Left ventricle myocardium superior (tissue), 1 donor: Measurements from ENCODE around the gene NCAPD2. TPM values are rescaled to one million over a fixed set of nuclear protein-coding genes. Genes with fewer than 3 reads are reported as not detected.
"Not testable (repeated sequence)": the region's sequence is repeated elsewhere in the genome, so short reads cannot be mapped to it uniquely, and the experiment has no call there.

Source experiments
- ATAC-seq: fragments of 200-7000 bp; cut with Tn5 transposase; one replicate; pipeline ENCODE4 v1.9.1; 2020; ENCODE audit warnings: mild to moderate bottlenecking, moderate library complexity
- DNase-seq: peaks from one replicate; pipeline ENCODE4 v3.0.0-alpha.2; 2020
- intact Hi-C: fragments of 100-400 bp; cut with micrococcal nuclease; formaldehyde crosslinking; loops from one replicate; pipeline ENCODE4 v1.11.0; 2022
- total RNA-seq: library from RNA; stranded (reverse); fragmentation: NEBNext Ultra II Directional; extraction: Animal tissue kit (Norgen Biotek cat#: 25700); gene quantifications from one replicate; pipeline ENCODE4 v1.2.1, GENCODE V29; 2021
- donor health status: DM: no; HTN: yes; CAD: no; lungs with severe emphysema.

NCAPD2 gene
- total RNA-seq, 1 donor from 2014 or later, result 13.1 TPM

DNA sequence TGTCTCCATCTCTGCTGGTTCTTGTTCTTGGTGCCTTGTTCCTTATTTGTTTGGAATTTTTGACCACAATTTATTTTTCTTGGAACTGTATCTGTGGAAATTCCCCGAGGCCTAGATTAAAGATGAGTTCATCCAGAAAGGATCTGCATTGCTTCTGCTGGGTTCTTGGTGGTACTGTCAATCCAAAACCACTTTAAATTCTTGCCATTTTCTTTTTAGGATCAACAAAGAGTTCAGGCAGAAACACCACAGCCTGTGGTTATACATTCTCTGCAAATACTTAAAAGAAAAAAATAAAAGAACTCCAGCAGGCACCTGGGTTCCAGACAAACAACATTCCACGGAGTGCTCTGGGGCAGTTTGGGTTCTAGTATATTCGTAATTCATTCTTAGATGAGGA is 17.4 kb upstream of the NCAPD2 start:
- intact Hi-C loops, result no loop called here
- ATAC-seq, result no peak

DNA sequence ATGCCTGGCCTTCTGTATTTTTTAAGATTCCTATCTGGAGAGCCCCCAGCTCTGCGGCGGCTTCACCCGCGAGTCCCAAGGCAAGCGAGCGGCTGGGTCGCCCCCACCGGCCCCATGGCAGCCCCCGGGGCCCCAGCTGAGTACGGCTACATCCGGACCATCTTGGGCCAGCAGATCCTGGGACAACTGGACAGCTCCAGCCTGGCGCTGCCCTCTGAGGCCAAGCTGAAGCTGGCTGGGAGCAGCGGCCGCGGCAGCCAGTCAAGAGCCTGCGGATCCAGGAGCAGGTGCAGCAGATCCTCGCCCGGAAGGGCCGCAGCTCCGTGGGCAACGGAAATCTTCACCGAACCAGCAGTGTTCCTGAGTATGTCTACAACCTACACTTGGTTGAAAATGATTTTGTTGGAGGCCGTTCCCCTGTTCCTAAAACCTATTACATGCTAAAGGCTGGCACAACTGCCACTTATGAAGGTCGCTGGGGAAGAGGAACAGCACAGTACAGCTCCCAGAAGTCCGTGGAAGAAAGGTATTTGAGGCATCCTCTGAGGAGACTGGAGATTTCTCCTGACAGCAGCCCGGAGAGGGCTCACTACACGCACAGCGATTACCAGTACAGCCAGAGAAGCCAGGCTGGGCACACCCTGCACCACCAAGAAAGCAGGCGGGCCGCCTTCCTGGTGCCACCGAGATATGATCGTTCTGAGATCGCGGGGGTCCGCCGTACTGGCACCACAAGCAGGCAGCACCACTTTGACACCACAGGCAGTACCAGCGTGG is 16.1 kb upstream of the NCAPD2 start:
- DNase-seq, intact Hi-C loops: not testable (repeated sequence)
- ATAC-seq, result peak; percentile 25

More for the DNA sequence above, 17.4 kb upstream of the NCAPD2 start:
- DNase-seq, result no peak

DNA sequence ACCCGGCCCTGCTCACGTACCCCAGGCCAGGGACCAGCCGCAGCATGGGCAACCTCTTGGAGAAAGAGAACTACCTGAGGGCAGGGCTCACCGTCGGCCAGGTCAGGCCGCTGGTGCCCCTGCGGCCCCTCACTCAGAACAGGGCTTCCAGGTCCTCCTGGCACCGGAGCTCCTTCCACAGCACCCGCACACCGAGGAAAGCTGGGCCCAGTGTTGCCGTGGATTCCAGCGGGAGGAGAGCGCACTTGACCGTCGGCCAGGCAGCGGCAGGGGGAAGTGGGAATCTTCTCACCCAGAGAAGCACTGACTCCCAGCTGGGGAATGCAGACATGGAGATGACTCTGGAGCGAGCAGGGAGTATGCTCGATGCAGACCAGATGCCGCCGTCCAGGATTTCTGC is 15.5 kb upstream of the NCAPD2 start:
- DNase-seq (no peak), ATAC-seq (no peak)
- intact Hi-C loops, result no loop called here

DNA sequence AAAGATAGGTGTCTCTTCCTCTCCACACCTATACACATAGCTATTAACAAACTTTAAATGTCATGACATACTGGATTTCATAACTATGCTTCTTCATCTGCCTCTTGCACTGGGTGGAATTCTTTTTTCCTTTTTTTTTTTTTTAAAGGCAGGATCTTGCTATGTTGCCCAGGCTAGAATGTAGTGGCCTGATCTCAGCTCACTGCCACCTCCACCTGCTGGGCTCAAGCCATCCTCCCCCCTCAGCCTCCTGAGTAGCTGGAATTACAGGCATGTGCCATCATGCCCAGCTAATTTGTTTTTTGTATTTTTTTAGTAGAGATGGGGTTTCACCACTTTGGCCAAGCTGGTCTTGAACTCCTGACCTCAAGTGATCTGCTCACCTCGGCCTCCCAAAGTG is 5.7 kb upstream of the NCAPD2 start:
- intact Hi-C loops, result no loop called here
- ATAC-seq, result no peak
- no peak for DNase-seq

DNA sequence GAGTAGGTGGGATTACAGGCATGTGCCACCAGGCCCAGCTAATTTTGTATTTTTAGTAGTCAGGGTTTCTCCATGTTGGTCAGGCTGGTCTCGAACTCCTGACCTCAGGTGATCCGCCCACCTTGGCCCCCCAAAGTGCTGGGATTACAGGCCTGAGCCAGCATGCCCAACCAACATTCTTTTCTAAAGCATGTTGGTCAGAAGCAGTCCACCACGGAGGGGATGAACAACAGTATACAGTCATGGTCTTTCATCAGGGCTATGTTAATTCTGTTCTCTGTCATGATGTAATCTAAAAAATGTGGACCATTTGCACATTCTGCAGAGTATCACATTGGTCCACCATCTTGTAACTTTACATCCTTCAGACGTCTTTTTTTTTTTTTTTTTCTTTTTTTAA is 4.5 kb upstream of the NCAPD2 start:
- ATAC-seq (no peak), DNase-seq (no peak)
- intact Hi-C loops, result no loop called here

DNA sequence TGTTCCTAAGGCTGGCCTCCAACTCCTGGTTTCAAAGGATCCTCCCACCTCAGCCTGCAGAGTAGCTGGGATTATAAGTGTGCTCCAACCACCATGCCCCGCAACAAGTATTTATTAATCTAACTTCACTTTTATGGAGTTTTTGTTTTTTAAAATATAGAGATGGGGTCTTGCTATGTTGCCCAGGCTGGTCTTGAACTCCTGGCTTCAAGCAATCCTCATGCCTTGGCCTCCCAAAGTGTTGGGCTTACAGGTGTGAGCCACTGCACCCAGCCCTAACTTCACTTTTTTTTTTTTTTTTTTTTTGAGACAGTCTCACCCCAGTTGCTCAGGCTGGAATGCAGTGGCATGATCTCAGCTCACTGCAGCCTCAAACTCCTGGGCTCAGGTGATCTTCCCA is 3.2 kb upstream of the NCAPD2 start:
- DNase-seq, intact Hi-C loops, ATAC-seq: not testable (repeated sequence)

DNA sequence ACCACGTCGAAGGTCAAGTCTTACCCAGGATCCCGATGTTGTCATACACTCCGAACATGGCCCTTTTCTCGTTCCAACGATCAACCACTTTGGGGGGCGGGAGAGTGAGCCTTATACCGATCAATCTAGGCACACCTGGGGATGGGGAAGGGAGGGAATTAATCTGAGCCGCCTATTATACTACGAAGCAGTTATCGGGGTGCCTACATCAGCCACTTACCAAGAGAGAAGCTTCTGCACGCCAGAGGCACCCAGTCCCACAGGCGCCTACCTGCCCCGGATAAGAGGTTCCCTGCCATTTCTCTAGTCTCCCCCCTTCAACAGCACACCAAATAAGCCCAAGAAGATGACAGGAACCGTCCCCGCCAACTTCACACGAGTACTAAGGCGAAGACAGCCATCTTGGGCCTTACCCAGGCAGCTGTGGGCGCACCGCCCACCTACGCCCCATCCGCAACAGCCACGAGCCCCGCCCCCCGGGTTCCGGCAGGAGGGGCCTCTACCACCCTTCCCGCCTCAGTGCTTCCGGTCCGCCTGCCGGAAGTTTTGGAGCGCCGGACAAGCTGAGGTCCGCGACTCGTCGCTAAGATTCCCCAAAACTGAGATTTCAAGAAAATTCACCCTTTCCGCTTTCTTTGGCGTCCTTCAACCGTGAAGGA is 935 bp upstream of the NCAPD2 start, which contains the start of gene MRPL51:
TSS of gene MRPL51 (minus strand) at position 425 of the 659 bp plus-strand sequence. CDS start at position 299, 126 bp downstream.
- intact Hi-C loops, result no loop called here
- DNase-seq (peak; percentile 99), ATAC-seq (peak; percentile 97)

DNA sequence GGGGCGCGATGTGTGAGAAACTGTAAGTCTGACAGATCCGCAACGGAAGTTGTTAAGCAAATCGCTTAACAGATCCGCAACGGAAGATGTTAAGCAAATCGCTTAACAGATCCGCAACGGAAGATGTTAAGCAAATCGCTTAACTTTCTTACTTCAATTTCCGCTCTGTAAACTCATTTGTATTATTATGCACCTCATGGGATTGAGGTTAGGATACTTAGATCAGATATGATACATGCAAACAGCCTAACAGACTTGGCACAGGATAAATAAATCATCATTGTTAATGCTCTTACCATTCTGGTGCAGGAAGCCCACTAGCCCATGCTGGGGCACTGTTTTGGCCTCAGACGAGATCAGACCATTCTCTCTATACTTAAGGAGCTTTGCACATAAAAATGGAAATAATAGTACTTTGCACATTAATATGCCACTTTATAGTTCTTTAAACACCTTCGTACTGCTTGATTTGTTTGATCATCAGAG is 399 bp downstream of the NCAPD2 start:
- ATAC-seq (no peak), DNase-seq (no peak)
- intact Hi-C loops, result no loop called here

DNA sequence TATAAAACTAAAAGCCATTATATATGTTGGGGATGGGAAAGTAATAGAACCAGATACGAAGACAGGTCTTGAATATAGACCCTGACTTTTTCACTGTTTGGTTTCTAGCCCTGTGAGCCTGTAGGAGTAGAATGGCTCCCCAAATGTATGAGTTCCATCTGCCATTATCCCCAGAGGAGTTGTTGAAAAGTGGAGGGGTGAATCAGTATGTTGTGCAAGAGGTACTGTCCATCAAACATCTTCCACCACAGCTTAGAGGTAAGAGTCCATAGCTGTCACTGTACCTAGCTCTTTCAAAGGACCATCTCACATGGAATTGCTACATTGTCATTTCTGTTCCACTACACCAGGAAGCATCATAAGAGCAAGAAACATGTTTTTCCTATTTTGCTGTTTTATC is 1.1 kb downstream of the NCAPD2 start:
- DNase-seq (no peak), ATAC-seq (no peak)
- intact Hi-C loops, result no loop called here

DNA sequence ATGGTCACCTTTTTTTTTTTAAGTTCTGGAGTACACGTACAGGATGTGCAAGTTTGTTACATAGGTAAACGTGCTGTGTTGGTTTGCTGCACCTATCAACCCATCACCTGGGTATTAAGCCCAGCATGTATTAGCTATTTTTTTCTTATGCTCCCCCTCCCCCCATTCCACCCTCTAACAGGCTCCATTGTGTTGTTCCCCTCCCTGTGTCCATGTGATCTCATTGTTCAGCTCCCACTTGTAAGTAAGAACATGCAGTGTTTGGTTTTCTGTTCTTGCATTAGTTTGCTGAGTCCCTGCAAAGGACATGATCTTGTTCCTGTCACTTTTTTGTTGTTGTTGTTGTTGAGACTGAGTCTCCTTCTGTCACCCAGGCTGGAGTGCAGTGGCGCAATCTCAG is 3.4 kb downstream of the NCAPD2 start:
- DNase-seq, ATAC-seq, intact Hi-C loops: not testable (repeated sequence)

DNA sequence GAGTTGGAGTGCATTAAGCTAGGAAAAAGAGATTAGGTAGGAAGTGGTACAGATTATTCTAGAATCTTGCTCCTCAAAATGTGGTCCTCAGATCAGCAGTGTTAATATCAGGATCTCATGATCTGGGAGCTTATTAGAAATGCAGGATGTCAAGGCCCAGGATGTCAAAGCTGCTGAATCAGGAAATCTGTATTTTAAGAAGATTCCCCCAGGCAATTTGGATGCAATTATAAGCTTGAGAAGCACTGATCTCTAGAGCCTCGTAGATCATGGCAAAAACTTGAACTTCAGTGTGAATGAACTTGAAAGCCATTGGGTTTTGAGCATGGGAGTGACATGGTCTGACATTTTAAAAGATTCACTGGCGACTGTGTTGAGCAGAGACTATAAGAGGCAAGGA is 6.6 kb downstream of the NCAPD2 start:
- intact Hi-C loops, result no loop called here
- no peak for ATAC-seq
- DNase-seq, result no peak

DNA sequence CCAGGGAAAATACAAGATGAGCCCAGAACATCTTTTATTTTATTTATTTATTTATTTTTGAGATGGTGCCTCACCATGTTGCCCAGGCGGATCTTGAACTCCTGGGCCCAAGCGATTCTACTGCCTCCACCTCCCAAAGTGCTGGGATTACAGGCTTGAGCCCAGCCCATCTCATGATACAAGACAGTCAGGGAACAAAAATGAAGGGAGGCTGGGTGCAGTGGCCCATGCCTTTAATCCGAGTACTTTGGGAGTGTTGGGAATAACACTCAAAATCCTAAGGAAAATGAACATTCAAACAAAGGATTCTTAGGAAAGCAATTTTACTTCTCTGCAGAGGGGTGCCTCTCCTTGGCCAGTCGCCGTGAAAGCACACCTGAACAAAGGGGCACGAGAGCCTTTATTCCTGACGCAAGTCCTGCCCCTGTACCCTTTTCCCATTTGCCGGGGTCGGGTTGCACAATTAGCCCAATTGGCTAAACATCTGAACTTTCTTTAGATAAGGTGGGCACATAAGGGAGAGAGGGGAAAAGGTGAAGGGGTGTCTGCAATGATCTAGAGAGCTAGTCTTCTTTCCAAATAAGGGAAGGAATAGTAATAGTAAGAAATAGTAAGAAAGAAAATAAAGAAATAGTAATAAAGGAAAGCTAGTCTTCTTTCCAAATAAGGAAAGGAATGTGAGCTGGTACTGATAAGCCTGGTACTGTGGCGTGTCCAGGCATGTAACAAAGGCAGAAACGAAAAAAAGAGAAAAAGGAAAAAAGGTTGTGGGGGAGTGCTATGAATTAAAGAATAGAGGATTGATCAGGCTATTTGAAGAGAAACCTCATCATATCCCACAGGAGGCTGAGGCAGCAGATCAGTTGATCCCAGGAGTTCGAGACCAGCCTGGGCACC is 13.4 kb downstream of the NCAPD2 start:
- ATAC-seq (no peak), DNase-seq (no peak)
- intact Hi-C loops, result no loop called here

DNA sequence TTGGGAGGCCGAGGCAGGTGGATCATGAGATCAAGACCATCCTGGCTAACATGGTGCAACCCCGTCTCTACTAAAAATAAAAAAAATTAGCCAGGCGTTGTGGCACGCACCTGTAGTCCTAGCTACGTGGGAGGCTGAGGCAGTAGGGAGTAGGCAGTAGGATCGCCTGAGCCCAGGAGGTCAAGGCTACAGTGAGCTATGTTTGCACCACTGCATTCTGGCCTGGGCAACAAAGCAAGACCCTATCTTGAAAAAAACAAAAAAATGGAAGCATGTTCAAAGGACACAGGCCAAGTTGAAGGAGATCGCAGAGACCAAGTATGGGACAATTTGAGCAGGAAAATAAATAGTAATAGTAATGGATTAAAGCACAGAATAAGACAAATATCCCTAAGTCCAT is 14.2 kb downstream of the NCAPD2 start:
- ATAC-seq (no peak), DNase-seq (no peak)
- intact Hi-C loops, result no loop called here

DNA sequence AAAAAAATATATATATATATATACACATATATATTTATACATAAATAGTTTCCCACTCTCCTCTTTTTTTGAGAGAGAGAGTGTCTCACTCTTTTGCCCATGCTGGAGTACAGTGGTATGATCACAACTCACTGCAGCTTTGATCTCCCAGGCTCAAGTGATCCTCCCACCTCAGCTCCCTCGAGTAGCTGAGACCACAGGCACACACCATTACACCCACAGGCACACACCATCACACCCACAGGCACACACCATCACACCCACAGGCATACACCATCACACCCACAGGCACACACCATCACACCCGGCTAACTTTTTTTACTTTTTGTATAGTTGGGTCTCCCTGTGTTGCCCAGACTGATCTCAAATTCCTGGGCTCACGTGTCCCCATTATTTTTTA is 26.3 kb downstream of the NCAPD2 start:
- no peak for ATAC-seq
- no peak for DNase-seq
- intact Hi-C loops, result no loop called here

DNA sequence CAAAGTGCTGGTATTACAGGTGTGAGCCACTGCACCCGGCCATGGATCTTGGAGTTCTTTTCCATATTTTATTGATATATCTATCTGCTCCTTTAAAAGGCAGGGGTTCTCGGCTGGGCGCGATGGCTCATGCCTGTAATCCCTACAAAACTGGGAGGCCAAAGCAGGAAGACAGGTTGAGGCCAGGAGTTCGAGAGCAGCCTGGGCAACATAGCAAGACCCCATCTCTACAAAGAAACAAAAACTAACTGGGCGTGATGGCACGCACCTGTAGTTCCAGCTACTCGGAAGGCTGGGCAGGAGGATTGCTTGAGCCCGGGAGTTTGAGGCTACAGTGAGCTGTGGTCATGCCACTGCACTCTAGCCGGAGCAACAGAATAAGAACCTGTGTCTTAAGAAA is 28.3 kb downstream of the NCAPD2 start:
- intact Hi-C loops, result no loop called here
- ATAC-seq (no peak), DNase-seq (no peak)

DNA sequence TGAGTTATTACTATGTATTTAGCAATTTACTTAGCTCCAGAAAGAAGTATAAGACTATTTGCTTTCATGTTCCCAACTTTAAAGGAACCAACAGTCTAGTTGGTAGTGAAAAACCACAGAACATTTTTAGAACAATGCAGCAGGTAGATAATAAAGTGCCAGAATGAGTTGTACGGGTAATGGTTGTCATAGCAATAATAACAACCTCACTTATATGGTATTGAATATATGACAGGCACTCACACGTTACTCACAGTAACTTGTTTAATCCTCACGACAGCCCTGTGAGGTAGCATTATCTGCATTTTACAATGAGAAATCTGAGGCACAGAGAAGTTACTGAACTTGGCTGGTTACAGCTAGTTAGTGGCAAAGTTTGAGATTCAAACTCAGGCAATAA is 29.8 kb downstream of the NCAPD2 start:
- DNase-seq (no peak), ATAC-seq (no peak)
- intact Hi-C loops, result no loop called here

DNA sequence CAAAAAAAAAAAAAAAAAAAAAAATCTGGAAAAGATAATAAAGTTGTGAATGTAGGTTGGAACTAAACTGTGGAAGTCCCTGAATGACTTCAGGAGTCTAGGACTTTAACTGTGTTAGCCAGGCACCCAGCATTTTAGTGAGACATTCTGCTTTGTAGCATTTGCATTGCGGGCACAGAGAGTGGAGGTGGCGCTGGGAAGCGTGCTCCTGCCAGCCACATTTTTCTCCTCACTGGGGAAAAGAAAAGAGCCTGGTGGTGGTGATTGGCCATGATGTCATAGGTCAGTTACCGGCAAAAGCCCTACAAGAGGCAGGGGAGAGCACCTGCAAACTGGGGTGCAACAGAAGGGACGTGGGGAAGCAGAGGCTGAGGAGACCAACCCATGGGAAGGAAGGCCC is 30.7 kb downstream of the NCAPD2 start:
- intact Hi-C loops, result no loop called here
- no peak for ATAC-seq
- DNase-seq, result no peak

DNA sequence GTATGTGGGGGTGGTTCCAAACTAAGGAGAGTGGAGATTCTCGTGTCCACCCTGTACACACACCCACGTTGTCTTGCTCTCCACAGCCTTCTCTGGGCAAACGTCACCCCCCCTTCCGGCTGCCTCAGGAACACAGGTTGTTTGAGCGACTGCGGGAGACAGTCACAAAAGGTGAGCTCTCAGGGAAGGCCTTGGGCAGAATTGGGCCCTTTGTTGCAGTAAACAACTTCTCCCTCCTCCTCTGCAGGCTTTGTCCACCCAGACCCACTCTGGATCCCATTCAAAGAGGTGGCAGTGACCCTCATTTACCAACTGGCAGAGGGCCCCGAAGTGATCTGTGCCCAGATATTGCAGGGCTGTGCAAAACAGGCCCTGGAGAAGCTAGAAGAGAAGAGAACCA is 32.3 kb downstream of the NCAPD2 start:
- DNase-seq (no peak), ATAC-seq (no peak)
- intact Hi-C loops, result no loop called here

DNA sequence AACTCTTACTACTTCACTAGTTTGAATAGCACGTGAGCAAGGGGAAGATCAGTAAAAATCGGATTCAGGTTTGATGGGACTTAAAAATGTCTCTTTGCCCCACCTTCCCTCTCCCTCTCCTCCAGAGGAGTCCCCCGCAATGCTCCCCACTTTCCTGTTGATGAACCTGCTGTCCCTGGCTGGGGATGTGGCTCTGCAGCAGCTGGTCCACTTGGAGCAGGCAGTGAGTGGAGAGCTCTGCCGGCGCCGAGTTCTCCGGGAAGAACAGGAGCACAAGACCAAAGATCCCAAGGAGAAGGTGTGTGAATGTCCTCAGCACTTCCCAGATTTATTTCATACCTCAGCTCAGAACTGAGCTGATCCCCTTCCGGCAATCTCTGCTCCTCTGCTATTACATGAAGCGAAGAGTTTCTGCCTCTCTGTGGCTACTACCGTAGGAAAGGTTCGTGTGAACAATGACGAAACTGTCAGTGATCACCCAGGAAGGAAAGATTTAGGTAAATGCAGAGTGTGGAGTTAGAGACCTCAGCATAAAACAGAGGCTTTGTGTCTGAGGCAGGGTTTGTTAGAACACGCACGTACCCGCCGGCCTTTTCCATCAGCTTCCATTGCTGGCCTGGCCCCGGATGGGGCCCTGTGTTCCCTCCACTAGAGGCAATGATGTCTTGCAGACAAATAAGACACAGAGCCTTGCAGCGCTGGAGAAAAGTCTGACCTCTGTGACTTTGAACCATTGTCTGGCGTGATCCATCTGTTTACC is 33.0 kb downstream of the NCAPD2 start:
- no peak for DNase-seq
- intact Hi-C loops, result no loop called here
- ATAC-seq, result no peak
